Psoas muscle (tissue), 8 donors: ENCODE data around the gene SLC37A1. TPM values are rescaled to one million over a fixed set of nuclear protein-coding genes. Genes with fewer than 3 reads are reported as not detected.
"Not testable (repeated sequence)": the region's sequence is repeated elsewhere in the genome, so short reads cannot be mapped to it uniquely, and the experiment has no call there.

Source experiments
- ATAC-seq, 4 donors: fragments of 200-7000 bp; cut with Tn5 transposase; one replicate each; pipeline ENCODE4 v1.9.1; 2020; ENCODE audit warnings: moderate library complexity in 3 of 4, mild to moderate bottlenecking in 2 of 4
- DNase-seq, 2 donors: peaks; one replicate each; pipeline ENCODE4 v3.0.0-alpha.2; 2020
- H3K27ac ChIP-seq: fragments of 200-600 bp; one replicate; pipeline ENCODE4 v1.8.0; 2022
- H3K27me3 ChIP-seq, 3 donors: fragments of 200-600 bp in 1 of 3; one replicate each; pipeline versions ENCODE4 v1.6.1 to v1.8.0; 2013 to 2022; ENCODE audit warnings: low read length in 2 of 3, mild to moderate bottlenecking in 2 of 3, moderate library complexity in 1 of 3; ENCODE audit not compliant: insufficient read depth in 3 of 3
- H3K36me3 ChIP-seq, 2 donors: fragments of 200-600 bp in 1 of 2; one replicate each; pipeline versions ENCODE4 v1.6.1 to v1.8.0; 2013 to 2022; ENCODE audit warnings: low read depth in 1 of 2, mild to moderate bottlenecking in 1 of 2, moderate library complexity in 1 of 2; ENCODE audit not compliant: insufficient read depth in 1 of 2
- H3K4me1 ChIP-seq: fragments of 200-600 bp; one replicate; pipeline ENCODE4 v1.8.0; 2022
- H3K4me3 ChIP-seq: fragments of 200-600 bp; one replicate; pipeline ENCODE4 v1.8.0; 2022; ENCODE audit warnings: mild to moderate bottlenecking
- H3K9me3 ChIP-seq: fragments of 200-600 bp; one replicate; pipeline ENCODE4 v1.8.0; 2022
- CTCF ChIP-seq: fragments of 200-600 bp; IDR thresholded peaks from one replicate; pipeline ENCODE4 v1.8.0; 2022; ENCODE audit warnings: antibody characterized with exemption
- WGBS, 3 donors: extraction: QIAGEN DNeasy Blood & Tissue Kit; methylation state at CpG; one replicate each; pipeline versions ENCODE4 v1.1.6 to v1.1.7; 2013; 5-methylcytosine and 5-hydroxymethylcytosine counted together
- intact Hi-C, 2 donors: fragments of 100-400 bp; cut with DNase I; formaldehyde crosslinking; loops; one replicate each; pipeline versions ENCODE4 v1.11.0 to v1.14.2; 2022
- polyA plus RNA-seq, 3 donors: library from polyadenylated mRNA; stranded (reverse); fragments of 200-250 nt; gene quantifications; one replicate each; pipeline ENCODE4 v1.2.3, GENCODE V29; 2013
- total RNA-seq, 4 donors: library from RNA; stranded (reverse); fragmentation: NEBNext Ultra II Directional in 2 of 4; extraction: Animal tissue kit (Norgen Biotek cat#: 25700) in 2 of 4; gene quantifications; one replicate each; pipeline versions ENCODE4 v1.2.1 to v1.2.4, GENCODE V29; 2021 to 2023
- donor health status: healthy with polysubstance abuse.
- donor health status: DM: no; HTN: no; CAD: no; lungs with moderate emphysema.
- donor health status: Bipolar disorder and iron deficiency.
- donor health status: healthy.
- donor health status: DM: yes; HTN: yes; CAD: no.
- donor health status: DM: no; HTN: no; CAD: no.
- donor health status: DM: no; HTN: no; CAD: no.
- donor health status: DM: yes; HTN: yes; CAD: no.

The SLC37A1 gene
- total and polyA plus RNA-seq, 7 donors, result 1.6 to 18.9 (median 8.0) TPM

- WGBS, 3 donors, result 45 to 57% (median 46%) methylated on average over 10 of the region's 10 CpGs
Measured at GRCh38 chr21:42466700-42467099, 47.0 kb upstream of the SLC37A1 start.

DNA sequence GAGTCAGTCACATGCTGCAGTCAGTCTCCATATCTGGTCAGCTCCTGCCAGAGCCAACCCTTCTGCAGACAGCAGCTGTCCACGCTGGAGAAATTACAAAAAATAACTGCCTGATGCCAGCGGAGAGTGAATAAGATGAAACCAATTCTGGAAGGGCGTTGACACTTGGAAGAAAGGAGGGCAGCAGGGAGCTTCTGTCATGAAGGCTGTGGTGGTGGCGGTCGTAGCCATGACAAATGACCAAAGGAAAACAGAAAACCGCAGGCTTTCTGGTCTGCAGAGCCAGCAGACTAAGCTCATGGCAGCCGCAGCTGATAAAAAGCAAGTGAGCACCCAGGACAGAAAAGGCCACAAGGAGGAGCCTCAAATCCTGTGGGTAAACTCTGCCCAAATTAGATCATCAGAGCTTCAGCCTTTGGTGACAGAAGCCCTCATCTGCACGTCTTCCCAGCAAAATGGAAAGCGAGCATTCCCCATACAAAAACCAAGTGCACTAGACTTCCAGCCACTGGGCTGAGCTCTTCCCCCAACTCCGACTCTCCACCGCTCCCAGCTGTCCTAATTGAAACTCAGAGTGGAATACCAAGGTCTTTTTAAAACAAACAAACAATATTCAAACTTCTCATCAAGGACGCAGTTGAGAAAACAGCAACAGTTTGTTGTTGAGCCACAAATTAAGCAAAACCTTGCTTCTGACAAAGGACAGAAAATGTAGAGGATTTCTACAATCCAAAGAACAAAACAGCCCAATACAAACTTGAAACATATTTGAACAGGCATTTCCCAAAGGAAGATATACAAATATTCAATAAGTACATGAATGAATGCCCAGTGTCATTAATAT, 46.3 kb upstream of the SLC37A1 start:
- peak; percentile 34 for TF ChIP-seq CTCF

More at GRCh38 chr21:42466700-42467099, 47.0 kb upstream of the SLC37A1 start:
- Histone ChIP-seq H3K27ac (peak overlapping the region; percentile 59), H3K36me3 (no peaks in the 10 kb centered on the region), H3K27me3 (no peaks in the 10 kb centered on the region), H3K9me3 (no peaks in the 10 kb centered on the region), H3K4me1 (peaks cover 3% of the 10 kb centered on the region), H3K4me3 (peak overlapping the region; percentile 35)
- intact Hi-C loops, result loop anchor here in 1 of 2 donors (5.0 kb wide), 1 partner anchor 46 kb away; the partner anchor contains the start of gene SLC37A1
- TF ChIP-seq CTCF, result no peak
- ATAC-seq (peak in 2 of 4 donors; percentile 10 to 13), DNase-seq (no peak)

GRCh38 chr21:42468491-42469131, 45.0 kb upstream of the SLC37A1 start:
- ATAC-seq (no peak), DNase-seq (no peak)
- Histone ChIP-seq H3K4me3 (no peak overlapping the region), H3K27me3 (no peaks in the 10 kb centered on the region), H3K36me3 (no peaks in the 10 kb centered on the region), H3K9me3 (no peaks in the 10 kb centered on the region), H3K4me1 (peaks cover 3% of the 10 kb centered on the region), H3K27ac (no peak overlapping the region)
- no peak for TF ChIP-seq CTCF
- WGBS, 3 donors, result 84 to 93% (median 84%) methylated on average over 6 of the region's 6 CpGs
- intact Hi-C loops, result loop anchor here in 1 of 2 donors (5.0 kb wide), 1 partner anchor 44 kb away; the partner anchor contains the start of gene SLC37A1

More for the DNA sequence above, 46.3 kb upstream of the SLC37A1 start:
- Histone ChIP-seq H3K36me3 (no peaks in the 10 kb centered on the region), H3K9me3 (no peaks in the 10 kb centered on the region), H3K4me1 (peaks cover 3% of the 10 kb centered on the region), H3K27ac (peak overlapping the region; percentile 59), H3K27me3 (no peaks in the 10 kb centered on the region), H3K4me3 (peak overlapping the region; percentile 35)
- ATAC-seq (peak; percentile 80 to 87 (median 84)), DNase-seq (peak in 1 of 2 donors; percentile 47)
- 26 to 37% (median 29%) methylated on average over 12 of the region's 12 CpGs for WGBS, 3 donors
- intact Hi-C loops, result loop anchor here in 1 of 2 donors (5.0 kb wide), 1 partner anchor 45 kb away; the partner anchor contains the start of gene SLC37A1

GRCh38 chr21:42469272-42469671, 44.4 kb upstream of the SLC37A1 start:
- H3K27ac ChIP-seq, result no peak overlapping the region
- DNase-seq (no peak), ATAC-seq (no peak)
- H3K27me3 ChIP-seq, result no peaks in the 10 kb centered on the region
- H3K36me3 ChIP-seq, result no peaks in the 10 kb centered on the region
- no peaks in the 10 kb centered on the region for H3K9me3 ChIP-seq
- intact Hi-C loops, result loop anchor here in 1 of 2 donors (5.0 kb wide), 1 partner anchor 43 kb away; the partner anchor contains the start of gene SLC37A1
- no peak for TF ChIP-seq CTCF
- no peak overlapping the region for H3K4me3 ChIP-seq
- 91 to 96% (median 95%) methylated on average over 2 of the region's 2 CpGs for WGBS, 3 donors
- peaks cover 3% of the 10 kb centered on the region for H3K4me1 ChIP-seq

DNA sequence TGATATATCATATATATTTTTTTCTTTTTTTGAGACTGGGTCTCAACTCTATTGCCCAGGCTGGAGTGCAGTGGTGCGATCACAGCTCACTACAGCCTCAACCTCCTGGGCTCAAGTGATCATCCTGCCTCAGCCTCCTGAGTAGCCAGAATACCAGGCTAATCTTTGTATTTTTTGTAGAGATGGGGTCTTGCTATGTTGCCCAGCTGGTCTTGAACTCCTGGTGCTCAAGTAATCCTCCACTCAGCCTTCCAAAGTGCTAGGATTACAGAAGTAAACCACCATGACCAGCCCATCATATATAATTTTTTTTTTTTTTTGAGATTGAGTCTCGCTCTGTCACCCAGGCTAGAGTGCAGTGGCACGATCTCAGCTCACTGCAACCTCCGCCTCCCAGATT, 43.9 kb upstream of the SLC37A1 start:
- H3K36me3 ChIP-seq, H3K27ac ChIP-seq, H3K9me3 ChIP-seq, H3K4me3 ChIP-seq, H3K4me1 ChIP-seq, DNase-seq, H3K27me3 ChIP-seq, ATAC-seq: not testable (repeated sequence)
- 95 to 97% (median 96%) methylated on average over 4 of the region's 4 CpGs for WGBS, 3 donors
- intact Hi-C loops, result loop anchor here in 1 of 2 donors (5.0 kb wide), 1 partner anchor 43 kb away; the partner anchor contains the start of gene SLC37A1
